HUES6 (cell line): Measurements from ENCODE around the gene INTS3.
"Not testable (repeated sequence)": the region's sequence is repeated elsewhere in the genome, so short reads cannot be mapped to it uniquely, and the experiment has no call there.

Experiments used
- H3K27ac ChIP-seq: 2 replicates; pipeline ENCODE4 v1.7.0; 2013; ENCODE audit warnings: low read depth, mild to moderate bottlenecking, low read length, inconsistent platforms
- H3K27me3 ChIP-seq: 2 replicates; pipeline ENCODE4 v1.6.1; 2013; ENCODE audit warnings: low read length; ENCODE audit not compliant: control insufficient read depth, insufficient read depth
- H3K36me3 ChIP-seq: 2 replicates; pipeline ENCODE4 v1.6.1; 2013; ENCODE audit warnings: low read length; ENCODE audit not compliant: control insufficient read depth, insufficient read depth
- H3K4me1 ChIP-seq: 2 replicates; pipeline ENCODE4 v1.6.1; 2013; ENCODE audit warnings: low read length; ENCODE audit not compliant: control insufficient read depth, insufficient read depth
- H3K4me3 ChIP-seq: 2 replicates; pipeline ENCODE4 v1.5.1; 2013; ENCODE audit warnings: low read depth, low read length
- H3K9ac ChIP-seq: one replicate; pipeline ENCODE4 v1.6.1; 2013; ENCODE audit warnings: mild to moderate bottlenecking, low read length
- H3K9me3 ChIP-seq: 2 replicates; pipeline ENCODE4 v1.6.1; 2013; ENCODE audit warnings: low read depth, low read length; ENCODE audit not compliant: control insufficient read depth, insufficient read depth

The INTS3 gene

GRCh38 chr1:153716211-153716610, 11.6 kb upstream of the INTS3 start:
- not testable (repeated sequence) for H3K27ac ChIP-seq, H3K27me3 ChIP-seq, H3K9ac ChIP-seq, H3K4me1 ChIP-seq, H3K4me3 ChIP-seq, H3K36me3 ChIP-seq, H3K9me3 ChIP-seq

- Histone ChIP-seq H3K27me3 (no peaks in the 10 kb centered on the region), H3K4me3 (no peak overlapping the region), H3K4me1 (no peaks in the 10 kb centered on the region; the same call in 1 of the 2 replicates), H3K36me3 (no peaks in the 10 kb centered on the region), H3K27ac (no peak overlapping the region), H3K9me3 (no peaks in the 10 kb centered on the region), H3K9ac (no peak overlapping the region)
These were observed 10.5 kb upstream of the INTS3 start for GRCh38 chr1:153717330-153717729.

GRCh38 chr1:153723687-153724086, 4.2 kb upstream of the INTS3 start:
- H3K4me3 ChIP-seq = no peak overlapping the region
- H3K4me1 ChIP-seq = no peaks in the 10 kb centered on the region; the same call in 1 of the 2 replicates
- no peaks in the 10 kb centered on the region for H3K27me3 ChIP-seq
- no peak overlapping the region for H3K27ac ChIP-seq
- H3K9me3 ChIP-seq = no peaks in the 10 kb centered on the region
- H3K9ac ChIP-seq = no peak overlapping the region
- H3K36me3 ChIP-seq = no peaks in the 10 kb centered on the region

- H3K4me1 ChIP-seq, H3K36me3 ChIP-seq, H3K27ac ChIP-seq, H3K9me3 ChIP-seq, H3K27me3 ChIP-seq, H3K9ac ChIP-seq, H3K4me3 ChIP-seq: not testable (repeated sequence)
These were observed 3.2 kb upstream of the INTS3 start for GRCh38 chr1:153724634-153725033.

- peak overlapping the region; percentile 93 for H3K9ac ChIP-seq
- H3K9me3 ChIP-seq = no peaks in the 10 kb centered on the region
- H3K36me3 ChIP-seq = peaks cover 9% of the 10 kb centered on the region; the same call in 1 of the 2 replicates
- peak overlapping the region; percentile 84 for H3K27ac ChIP-seq
- H3K27me3 ChIP-seq = no peaks in the 10 kb centered on the region
- peak overlapping the region; percentile 80 for H3K4me3 ChIP-seq
- H3K4me1 ChIP-seq = peaks cover 11% of the 10 kb centered on the region
These were observed 636 bp downstream of the INTS3 start for GRCh38 chr1:153728305-153729066.

GRCh38 chr1:153730468-153730988, 2.7 kb downstream of the INTS3 start:
- Histone ChIP-seq H3K4me3 (no peak overlapping the region), H3K9ac (no peak overlapping the region), H3K36me3 (peaks cover 18% of the 10 kb centered on the region), H3K27ac (no peak overlapping the region), H3K27me3 (no peaks in the 10 kb centered on the region), H3K9me3 (no peaks in the 10 kb centered on the region), H3K4me1 (peaks cover 14% of the 10 kb centered on the region)

GRCh38 chr1:153733970-153734369, 6.1 kb downstream of the INTS3 start:
- Histone ChIP-seq H3K4me1 (peaks cover 12% of the 10 kb centered on the region), H3K4me3 (no peak overlapping the region), H3K9me3 (no peaks in the 10 kb centered on the region), H3K36me3 (peaks cover 21% of the 10 kb centered on the region), H3K9ac (no peak overlapping the region), H3K27ac (no peak overlapping the region), H3K27me3 (no peaks in the 10 kb centered on the region)

GRCh38 chr1:153734396-153735089, 6.7 kb downstream of the INTS3 start:
- H3K36me3 ChIP-seq = peaks cover 21% of the 10 kb centered on the region
- H3K27ac ChIP-seq = no peak overlapping the region
- no peak overlapping the region for H3K9ac ChIP-seq
- no peaks in the 10 kb centered on the region for H3K27me3 ChIP-seq
- no peak overlapping the region for H3K4me3 ChIP-seq
- no peaks in the 10 kb centered on the region for H3K9me3 ChIP-seq
- peaks cover 8% of the 10 kb centered on the region for H3K4me1 ChIP-seq

- H3K4me3 ChIP-seq = no peak overlapping the region
- H3K9me3 ChIP-seq = no peaks in the 10 kb centered on the region
- H3K4me1 ChIP-seq = peaks cover 4% of the 10 kb centered on the region
- peaks cover 21% of the 10 kb centered on the region for H3K36me3 ChIP-seq
- H3K27me3 ChIP-seq = no peaks in the 10 kb centered on the region
- H3K27ac ChIP-seq = no peak overlapping the region
- H3K9ac ChIP-seq = no peak overlapping the region
These were observed 7.2 kb downstream of the INTS3 start for GRCh38 chr1:153735090-153735420.

- Histone ChIP-seq H3K4me1 (peaks cover 46% of the 10 kb centered on the region), H3K27ac (no peak overlapping the region), H3K27me3 (no peaks in the 10 kb centered on the region), H3K9ac (no peak overlapping the region), H3K4me3 (no peak overlapping the region), H3K9me3 (no peaks in the 10 kb centered on the region), H3K36me3 (peaks cover 54% of the 10 kb centered on the region)
These were observed 14.1 kb downstream of the INTS3 start for GRCh38 chr1:153741986-153742385.

- peaks cover 57% of the 10 kb centered on the region for H3K36me3 ChIP-seq
- H3K27ac ChIP-seq = no peak overlapping the region
- H3K4me3 ChIP-seq = no peak overlapping the region
- H3K9me3 ChIP-seq = no peaks in the 10 kb centered on the region
- H3K27me3 ChIP-seq = no peaks in the 10 kb centered on the region
- peaks cover 52% of the 10 kb centered on the region for H3K4me1 ChIP-seq
- H3K9ac ChIP-seq = no peak overlapping the region
These were observed 14.7 kb downstream of the INTS3 start for GRCh38 chr1:153742411-153743142.
